HG03045 (cell line): Measurements from ENCODE around the gene USP1.

Experiments
- ATAC-seq: cut with Tn5 transposase; IDR thresholded peaks from one replicate; pipeline ENCODE4 v1.9.1; 2021; ENCODE audit warnings: mild to moderate bottlenecking, moderate library complexity; ENCODE audit not compliant: unreplicated experiment

The USP1 gene

GRCh38 chr1:62436466-62437272 lies at the start of gene USP1:
Gene USP1, plus strand, starts transcription at chr1:62437049. Its CDS starts 2,819 bp downstream, at chr1:62439868.
- ATAC-seq = peak; percentile 81

GRCh38 chr1:62389531-62389930 lies 47.3 kb upstream of the USP1 start:
- ATAC-seq = no peak

GRCh38 chr1:62390071-62390470 lies 46.8 kb upstream of the USP1 start:
- ATAC-seq = no peak

- ATAC-seq = no peak
Observed at GRCh38 chr1:62391369-62391971, 45.4 kb upstream of the USP1 start.

- no peak for ATAC-seq
Observed at GRCh38 chr1:62392951-62393350, 43.9 kb upstream of the USP1 start.

- no peak for ATAC-seq
Observed at GRCh38 chr1:62394646-62395045, 42.2 kb upstream of the USP1 start.

GRCh38 chr1:62395291-62395690 lies 41.6 kb upstream of the USP1 start:
- no peak for ATAC-seq

GRCh38 chr1:62396871-62397270 lies 40.0 kb upstream of the USP1 start:
- no peak for ATAC-seq

GRCh38 chr1:62397301-62397700 lies 39.5 kb upstream of the USP1 start:
- ATAC-seq = no peak

GRCh38 chr1:62398377-62398776 lies 38.5 kb upstream of the USP1 start:
- no peak for ATAC-seq

- no peak for ATAC-seq
Observed at GRCh38 chr1:62401034-62401760, 35.7 kb upstream of the USP1 start.

GRCh38 chr1:62405247-62405646 lies 31.6 kb upstream of the USP1 start:
- ATAC-seq = no peak

- no peak for ATAC-seq
Observed at GRCh38 chr1:62406576-62406975, 30.3 kb upstream of the USP1 start.

- ATAC-seq = no peak
Observed at GRCh38 chr1:62407398-62408009, 29.3 kb upstream of the USP1 start.

- no peak for ATAC-seq
Observed at GRCh38 chr1:62415687-62416086, 21.2 kb upstream of the USP1 start.

- ATAC-seq = no peak
Observed at GRCh38 chr1:62417351-62417999, 19.4 kb upstream of the USP1 start.

GRCh38 chr1:62420214-62420613 lies 16.6 kb upstream of the USP1 start:
- no peak for ATAC-seq

- no peak for ATAC-seq
Observed at GRCh38 chr1:62423580-62424242, 13.1 kb upstream of the USP1 start.

- no peak for ATAC-seq
Observed at GRCh38 chr1:62424411-62424810, 12.4 kb upstream of the USP1 start.

- no peak for ATAC-seq
Observed at GRCh38 chr1:62425041-62425440, 11.8 kb upstream of the USP1 start.
